ENCODE measurements around the gene BHLHE40. TPM values are rescaled to one million over a fixed set of nuclear protein-coding genes. Genes with fewer than 3 reads are reported as not detected.

BHLHE40 gene
- total and polyA plus RNA-seq, 10 of the 15 experiments (the other 5 are each of a cell fraction or from before 2014, with no cell fraction given): 25.2 to 106 (median 51.4) TPM

DNA sequence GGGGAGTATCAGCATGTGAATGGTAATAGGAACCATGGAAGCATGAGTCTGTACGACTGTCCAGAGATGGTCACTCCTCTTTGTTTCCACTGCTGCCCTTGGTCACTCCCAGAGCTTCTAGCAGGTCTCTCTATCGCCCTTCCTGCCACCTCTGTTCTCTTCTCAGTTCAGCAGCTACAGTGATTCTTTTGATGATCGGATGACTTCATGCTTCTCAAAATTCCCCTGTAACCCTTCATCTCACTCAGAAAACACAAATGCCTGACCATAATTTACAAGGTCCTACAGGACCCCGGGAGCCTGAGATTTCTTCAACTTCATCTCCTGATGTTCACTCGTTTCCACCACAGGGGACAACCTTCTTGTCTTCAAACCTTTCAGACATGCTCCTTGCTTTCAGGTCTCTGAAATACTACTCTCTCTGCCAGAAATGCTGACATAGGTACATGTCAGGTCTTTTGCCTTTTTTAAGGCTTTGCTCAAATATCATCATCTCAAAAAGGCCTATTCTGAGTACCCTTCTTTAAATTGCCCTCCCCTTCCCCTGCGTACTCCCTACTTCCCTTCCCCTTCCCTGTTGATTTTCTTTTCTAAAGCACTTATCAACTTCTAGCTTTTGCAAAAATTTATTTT, 42.1 kb upstream of the BHLHE40 start (continued):
- TF ChIP-seq, protein P1, sequence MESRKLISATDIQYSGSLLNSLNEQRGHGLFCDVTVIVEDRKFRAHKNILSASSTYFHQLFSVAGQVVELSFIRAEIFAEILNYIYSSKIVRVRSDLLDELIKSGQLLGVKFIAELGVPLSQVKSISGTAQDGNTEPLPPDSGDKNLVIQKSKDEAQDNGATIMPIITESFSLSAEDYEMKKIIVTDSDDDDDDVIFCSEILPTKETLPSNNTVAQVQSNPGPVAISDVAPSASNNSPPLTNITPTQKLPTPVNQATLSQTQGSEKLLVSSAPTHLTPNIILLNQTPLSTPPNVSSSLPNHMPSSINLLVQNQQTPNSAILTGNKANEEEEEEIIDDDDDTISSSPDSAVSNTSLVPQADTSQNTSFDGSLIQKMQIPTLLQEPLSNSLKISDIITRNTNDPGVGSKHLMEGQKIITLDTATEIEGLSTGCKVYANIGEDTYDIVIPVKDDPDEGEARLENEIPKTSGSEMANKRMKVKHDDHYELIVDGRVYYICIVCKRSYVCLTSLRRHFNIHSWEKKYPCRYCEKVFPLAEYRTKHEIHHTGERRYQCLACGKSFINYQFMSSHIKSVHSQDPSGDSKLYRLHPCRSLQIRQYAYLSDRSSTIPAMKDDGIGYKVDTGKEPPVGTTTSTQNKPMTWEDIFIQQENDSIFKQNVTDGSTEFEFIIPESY (IDR thresholded peaks at IDR 0.05): no peak
- TF ChIP-seq ZZZ3 (IDR thresholded peaks at IDR 0.05; ENCODE audit: control insufficient read depth, insufficient read length, low read depth) (no peak), SMAD5 (IDR thresholded peaks at IDR 0.05; ENCODE audit: low read depth) (no peak), CEBPZ (IDR thresholded peaks at IDR 0.05; ENCODE audit: low read depth, low read length) (no peak), ZNF274 (IDR thresholded peaks at IDR 0.05; ENCODE audit: insufficient read depth, insufficient read length) (no peak), E2F4 (IDR thresholded peaks at IDR 0.05; ENCODE audit: low read depth, low read length) (no peak), RFX5 (IDR thresholded peaks at IDR 0.05; ENCODE audit: low read depth, low read length) (no peak), RBBP5 (conservative IDR thresholded peaks at IDR 0.05) (no peak), TCF7 (IDR thresholded peaks at IDR 0.05; ENCODE audit: borderline replicate concordance) (peak; percentile 85), RUNX3 (IDR thresholded peaks at IDR 0.05; ENCODE audit: low read length) (peak; percentile 55; the same call in 1 of the 2 replicates), ATF7 (IDR thresholded peaks at IDR 0.05; ENCODE audit: low read depth) (peak; percentile 41; the same call in 1 of the 2 replicates), HDGF (IDR thresholded peaks at IDR 0.05) (no peak), SUPT20H (IDR thresholded peaks at IDR 0.05; ENCODE audit: borderline replicate concordance, control insufficient read depth, low read depth, low read length) (no peak), NFXL1 (IDR thresholded peaks at IDR 0.05; ENCODE audit: borderline replicate concordance) (no peak), IRF4 (IDR thresholded peaks at IDR 0.05; ENCODE audit: low read depth, low read length) (no peak), MXI1 (IDR thresholded peaks at IDR 0.05; ENCODE audit: low read depth, low read length) (no peak)
- TF ChIP-seq, protein P2, sequence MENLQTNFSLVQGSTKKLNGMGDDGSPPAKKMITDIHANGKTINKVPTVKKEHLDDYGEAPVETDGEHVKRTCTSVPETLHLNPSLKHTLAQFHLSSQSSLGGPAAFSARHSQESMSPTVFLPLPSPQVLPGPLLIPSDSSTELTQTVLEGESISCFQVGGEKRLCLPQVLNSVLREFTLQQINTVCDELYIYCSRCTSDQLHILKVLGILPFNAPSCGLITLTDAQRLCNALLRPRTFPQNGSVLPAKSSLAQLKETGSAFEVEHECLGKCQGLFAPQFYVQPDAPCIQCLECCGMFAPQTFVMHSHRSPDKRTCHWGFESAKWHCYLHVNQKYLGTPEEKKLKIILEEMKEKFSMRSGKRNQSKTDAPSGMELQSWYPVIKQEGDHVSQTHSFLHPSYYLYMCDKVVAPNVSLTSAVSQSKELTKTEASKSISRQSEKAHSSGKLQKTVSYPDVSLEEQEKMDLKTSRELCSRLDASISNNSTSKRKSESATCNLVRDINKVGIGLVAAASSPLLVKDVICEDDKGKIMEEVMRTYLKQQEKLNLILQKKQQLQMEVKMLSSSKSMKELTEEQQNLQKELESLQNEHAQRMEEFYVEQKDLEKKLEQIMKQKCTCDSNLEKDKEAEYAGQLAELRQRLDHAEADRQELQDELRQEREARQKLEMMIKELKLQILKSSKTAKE (IDR thresholded peaks at IDR 0.05; ENCODE audit: low read depth, poor library complexity, severe bottlenecking): no peak
- TF ChIP-seq, protein P3, sequence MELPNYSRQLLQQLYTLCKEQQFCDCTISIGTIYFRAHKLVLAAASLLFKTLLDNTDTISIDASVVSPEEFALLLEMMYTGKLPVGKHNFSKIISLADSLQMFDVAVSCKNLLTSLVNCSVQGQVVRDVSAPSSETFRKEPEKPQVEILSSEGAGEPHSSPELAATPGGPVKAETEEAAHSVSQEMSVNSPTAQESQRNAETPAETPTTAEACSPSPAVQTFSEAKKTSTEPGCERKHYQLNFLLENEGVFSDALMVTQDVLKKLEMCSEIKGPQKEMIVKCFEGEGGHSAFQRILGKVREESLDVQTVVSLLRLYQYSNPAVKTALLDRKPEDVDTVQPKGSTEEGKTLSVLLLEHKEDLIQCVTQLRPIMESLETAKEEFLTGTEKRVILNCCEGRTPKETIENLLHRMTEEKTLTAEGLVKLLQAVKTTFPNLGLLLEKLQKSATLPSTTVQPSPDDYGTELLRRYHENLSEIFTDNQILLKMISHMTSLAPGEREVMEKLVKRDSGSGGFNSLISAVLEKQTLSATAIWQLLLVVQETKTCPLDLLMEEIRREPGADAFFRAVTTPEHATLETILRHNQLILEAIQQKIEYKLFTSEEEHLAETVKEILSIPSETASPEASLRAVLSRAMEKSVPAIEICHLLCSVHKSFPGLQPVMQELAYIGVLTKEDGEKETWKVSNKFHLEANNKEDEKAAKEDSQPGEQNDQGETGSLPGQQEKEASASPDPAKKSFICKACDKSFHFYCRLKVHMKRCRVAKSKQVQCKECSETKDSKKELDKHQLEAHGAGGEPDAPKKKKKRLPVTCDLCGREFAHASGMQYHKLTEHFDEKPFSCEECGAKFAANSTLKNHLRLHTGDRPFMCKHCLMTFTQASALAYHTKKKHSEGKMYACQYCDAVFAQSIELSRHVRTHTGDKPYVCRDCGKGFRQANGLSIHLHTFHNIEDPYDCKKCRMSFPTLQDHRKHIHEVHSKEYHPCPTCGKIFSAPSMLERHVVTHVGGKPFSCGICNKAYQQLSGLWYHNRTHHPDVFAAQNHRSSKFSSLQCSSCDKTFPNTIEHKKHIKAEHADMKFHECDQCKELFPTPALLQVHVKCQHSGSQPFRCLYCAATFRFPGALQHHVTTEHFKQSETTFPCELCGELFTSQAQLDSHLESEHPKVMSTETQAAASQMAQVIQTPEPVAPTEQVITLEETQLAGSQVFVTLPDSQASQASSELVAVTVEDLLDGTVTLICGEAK (IDR thresholded peaks at IDR 0.05; ENCODE audit: borderline replicate concordance): no peak

Measured in GM12878 (cell line).